HG03520 (cell line): ENCODE measurements around the gene ZNF384.
A peak's percentile ranks its signal among the peaks of the same experiment; 100 is the strongest.
"Not testable (repeated sequence)": the region's sequence is repeated elsewhere in the genome, so short reads cannot be mapped to it uniquely, and the experiment has no call there.

Experiments used
- ATAC-seq: cut with Tn5 transposase; IDR thresholded peaks from one replicate; pipeline ENCODE4 v1.9.1; 2021; ENCODE audit warnings: mild to moderate bottlenecking, moderate library complexity; ENCODE audit not compliant: unreplicated experiment

ZNF384 gene

DNA sequence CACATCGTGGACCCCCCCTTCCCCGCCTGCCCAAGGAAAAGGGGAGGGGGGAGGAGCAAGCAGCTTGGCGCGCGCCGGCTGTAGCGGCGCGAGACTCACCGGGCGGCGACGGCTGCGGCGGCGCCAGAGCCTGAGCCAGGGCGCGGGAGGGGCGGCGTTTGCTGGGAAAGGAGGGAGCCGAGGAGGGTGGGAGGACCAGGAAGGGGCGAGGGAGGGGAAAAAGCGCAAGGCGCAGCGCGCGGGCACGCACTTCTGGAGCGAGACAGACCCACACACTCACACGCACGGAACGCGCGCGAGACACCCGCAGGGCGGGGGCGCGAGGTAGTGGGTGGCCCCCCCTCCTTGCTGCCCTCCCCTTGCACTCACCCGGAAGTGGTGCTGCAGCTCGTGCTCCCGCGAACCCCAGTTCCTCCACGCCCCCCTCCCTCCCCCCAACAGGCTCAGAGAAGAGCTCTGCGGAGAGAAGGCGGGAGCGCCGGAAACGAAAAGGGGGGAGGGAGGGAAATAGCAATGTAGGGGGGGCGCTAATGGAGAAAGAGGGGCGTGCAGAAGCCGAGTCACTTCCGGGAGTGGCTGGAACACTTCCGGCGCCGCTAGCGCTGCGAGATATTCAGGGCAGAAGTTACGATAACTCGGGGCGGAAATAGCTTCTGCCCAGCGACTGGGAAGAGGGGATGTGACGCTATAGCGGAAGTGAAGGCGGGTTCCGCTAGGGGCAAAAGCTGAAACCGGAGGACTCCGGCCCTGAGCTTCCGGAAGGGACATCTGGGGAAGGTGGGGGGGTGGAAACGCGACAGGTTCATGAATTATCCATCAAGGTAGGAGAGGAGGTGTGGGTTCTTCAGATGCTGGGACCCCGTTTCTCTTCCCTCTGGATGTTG is at the start of gene ZNF384:
Gene ZNF384 (minus strand): TSS at position 377 of the 884 bp plus-strand sequence. CDS start 9,855 bp downstream, outside the sequence.
- ATAC-seq: peak; percentile 87

DNA sequence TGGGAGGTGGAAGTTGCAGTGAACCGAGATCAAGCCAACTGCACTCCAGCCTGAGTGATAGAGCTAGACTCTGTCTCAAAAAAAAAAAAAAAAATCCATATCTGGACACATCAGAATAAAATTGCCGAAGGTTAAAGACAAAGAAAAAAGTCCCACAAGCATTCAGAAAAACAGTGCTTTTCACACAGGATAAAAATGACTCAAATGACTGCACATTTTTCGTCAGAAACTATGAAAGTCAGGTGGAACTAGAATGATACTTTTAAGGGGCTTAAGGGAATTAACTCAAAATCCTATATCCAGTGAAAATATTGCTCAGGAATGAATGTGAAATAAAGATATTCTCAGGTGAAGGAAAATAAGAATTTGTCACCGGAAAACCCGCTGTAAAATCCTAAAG is 47.6 kb upstream of the ZNF384 start:
- ATAC-seq: no peak

DNA sequence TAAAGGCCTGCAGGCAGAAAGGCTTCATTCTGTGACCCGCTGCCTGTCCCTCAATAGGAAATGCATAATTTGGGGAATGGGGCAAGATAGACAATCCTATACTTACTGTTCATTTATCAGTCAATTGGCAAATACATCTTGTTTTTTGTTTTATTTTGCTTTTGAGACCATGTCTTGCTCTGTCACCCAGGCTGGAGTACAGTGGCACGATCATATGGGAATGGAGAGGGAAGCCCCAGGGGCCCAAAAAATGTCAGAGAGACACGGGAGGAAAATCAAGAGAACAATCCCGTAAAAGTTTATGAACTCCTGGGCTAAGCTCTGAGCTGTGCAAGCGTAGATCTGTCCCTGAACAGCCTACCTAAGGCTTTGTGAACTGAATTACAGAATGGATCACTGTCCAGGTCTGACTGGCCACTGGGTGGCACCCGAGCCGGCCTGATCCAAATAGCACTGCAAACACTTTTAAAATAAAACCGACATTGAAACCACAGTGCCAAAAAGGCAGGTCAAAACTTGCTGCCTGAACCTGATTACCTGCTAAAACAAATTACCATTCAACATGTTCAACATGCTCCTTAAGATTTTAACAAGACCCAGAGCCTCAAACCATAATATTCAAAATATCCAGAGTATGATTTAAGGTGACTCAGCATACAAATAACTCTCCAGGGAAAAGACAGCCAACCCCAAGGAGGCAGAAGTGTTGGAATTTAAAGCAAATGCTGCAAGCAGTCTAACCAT is 46.4 kb upstream of the ZNF384 start:
- no peak for ATAC-seq

DNA sequence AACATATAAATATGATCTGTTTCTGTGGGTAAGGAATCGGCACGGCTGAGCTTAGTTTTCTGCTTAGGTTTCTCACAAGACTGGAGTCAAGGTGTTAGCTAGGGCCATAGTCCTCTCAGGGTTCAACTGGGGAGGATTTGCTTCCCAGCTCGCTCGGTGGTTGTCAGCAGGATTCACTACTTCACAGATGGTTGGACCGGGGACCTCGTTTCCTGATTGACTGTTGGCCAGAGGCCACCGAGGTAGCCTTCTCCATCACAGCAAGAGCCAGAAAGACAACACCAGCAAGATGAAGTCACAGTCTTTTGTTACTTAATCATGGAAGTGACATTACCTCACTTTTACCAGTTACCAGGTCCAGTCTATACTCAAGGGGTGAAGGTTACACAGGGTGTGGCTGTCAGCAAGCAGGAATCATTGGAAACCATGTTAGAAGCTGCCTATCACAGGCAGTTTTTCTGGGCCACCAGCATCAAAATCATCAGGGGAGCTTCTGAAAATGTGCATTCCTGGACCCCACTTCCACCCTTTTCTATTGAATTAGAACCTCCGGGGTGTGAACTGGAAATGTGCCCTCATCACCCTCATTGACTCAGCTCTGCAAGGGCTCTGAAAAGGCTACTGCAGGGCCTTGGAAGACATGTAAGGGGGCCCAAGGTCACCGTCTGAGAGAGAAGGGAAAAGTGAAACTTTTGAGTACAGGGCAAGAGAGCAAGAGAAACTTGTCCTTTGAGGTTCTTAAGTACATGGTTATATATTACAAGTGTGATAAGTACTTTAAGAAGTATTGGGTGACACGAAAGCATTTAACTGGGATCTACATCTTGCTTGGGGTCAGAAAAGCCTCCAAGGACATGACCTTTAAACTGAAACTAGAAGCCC is 45.6 kb upstream of the ZNF384 start:
- no peak for ATAC-seq

DNA sequence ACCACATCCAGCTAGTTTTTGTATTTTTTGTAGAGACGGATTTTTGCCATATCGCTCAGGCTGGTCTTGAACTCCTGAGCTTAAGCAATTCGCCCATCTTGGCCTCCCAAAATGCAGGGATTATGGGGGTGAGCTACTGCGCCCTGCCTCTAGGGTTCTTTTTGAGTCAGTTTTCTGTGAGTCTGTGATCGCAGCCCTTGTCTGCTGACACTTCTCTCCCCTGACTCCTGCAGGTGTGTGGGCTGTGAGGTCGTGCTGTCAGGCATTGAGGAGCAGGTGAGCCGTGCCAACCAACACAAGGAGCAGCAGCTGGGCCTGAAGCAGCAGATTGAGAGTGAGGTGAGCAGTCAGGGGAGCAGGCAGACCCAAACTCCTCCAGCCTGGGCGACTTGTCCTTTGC is 41.0 kb upstream of the ZNF384 start:
- ATAC-seq: no peak

DNA sequence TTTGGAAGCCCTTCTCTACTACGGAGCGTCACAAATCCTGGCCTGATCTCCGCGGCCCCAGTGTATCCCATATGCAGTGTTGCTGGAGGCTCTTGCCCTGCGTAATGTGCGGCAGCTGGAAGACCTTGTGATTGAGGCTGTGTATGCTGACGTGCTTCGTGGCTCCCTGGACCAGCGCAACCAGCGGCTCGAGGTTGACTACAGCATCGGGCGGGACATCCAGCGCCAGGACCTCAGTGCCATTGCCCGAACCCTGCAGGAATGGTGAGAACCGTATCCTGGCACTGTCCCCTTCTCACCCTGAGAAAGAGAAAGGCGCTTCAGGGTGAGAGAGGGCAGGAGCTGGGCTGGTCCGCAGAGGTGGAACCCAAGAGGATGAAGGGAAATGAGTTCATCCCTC is 40.0 kb upstream of the ZNF384 start:
- ATAC-seq: no peak

DNA sequence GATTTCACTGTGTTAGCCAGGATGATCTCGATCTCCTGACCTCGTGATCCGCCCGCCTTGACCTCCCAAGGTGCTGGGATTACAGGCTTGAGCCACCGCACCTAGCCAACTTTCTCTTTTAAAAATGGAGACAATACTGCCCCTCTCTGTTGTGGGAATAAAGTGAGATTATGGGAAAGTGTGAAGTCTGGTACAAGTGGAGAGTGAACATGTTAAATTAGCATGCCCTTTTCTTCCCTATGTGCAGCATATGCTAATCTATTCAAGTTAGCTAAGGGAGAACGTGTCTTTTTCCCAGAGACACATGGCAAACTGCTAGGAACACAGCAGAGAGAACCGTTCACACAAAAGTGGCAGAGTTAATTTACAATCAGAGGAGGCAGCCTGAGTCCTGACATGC is 36.2 kb upstream of the ZNF384 start:
- ATAC-seq: no peak

DNA sequence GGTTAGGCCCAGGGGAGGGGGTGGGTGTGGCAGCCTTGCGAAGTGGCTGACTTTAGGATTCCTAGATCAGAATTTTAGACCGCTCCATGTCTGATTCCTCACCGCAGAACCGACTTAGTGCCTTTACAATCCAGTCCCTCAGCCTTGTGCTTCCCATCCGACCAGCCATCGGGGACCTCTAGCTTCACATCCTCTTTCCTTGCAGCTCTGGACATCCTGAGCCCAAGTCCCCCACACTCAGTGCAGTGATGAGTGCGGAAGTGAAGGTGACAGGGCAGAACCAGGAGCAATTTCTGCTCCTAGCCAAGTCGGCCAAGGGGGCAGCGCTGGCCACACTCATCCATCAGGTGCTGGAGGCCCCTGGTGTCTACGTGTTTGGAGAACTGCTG is 35.2 kb upstream of the ZNF384 start:
- ATAC-seq: peak; percentile 7

DNA sequence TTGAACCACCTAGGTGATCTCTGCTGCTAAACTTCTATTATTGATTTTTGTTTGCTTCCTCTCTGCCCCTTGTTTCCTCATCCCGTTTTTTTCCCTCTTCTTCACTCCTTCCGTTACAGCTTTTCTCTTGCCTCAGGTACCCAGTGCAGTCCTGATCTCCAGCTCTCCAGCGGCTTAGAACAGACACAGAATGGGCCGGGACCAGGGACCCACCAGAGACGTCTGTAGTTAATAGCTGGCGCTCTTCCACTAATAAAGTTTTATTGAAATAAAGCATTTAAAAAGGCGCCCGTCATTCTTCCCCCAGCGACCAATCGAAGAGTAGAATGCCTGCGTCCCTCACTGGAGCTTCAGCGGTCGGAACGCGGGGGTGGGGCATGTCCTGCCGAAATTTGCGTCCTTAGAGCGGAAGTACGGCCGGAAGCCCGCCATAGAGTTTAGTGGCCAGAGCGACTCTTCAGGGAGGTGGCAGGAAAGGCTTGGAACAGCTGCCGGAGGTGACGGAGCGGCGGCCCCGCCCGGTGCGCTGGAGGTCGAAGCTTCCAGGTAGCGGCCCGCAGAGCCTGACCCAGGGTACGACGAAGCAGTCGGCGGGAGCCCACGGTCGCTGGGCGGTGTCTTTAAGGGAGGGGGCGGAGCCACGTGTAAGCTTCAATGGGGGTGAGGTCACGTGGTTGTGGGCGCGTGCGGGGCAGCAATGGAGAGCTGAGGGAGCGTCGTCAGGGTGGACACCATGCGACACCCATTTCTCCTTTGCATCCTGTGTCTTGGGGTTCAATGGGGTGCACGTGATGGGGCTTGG is 34.6 kb upstream of the ZNF384 start, which contains the start of gene COPS7A:
Gene COPS7A (plus strand): TSS at position 440 of the 802 bp plus-strand sequence. CDS start 611 bp downstream, outside the sequence.
- ATAC-seq: peak; percentile 92

DNA sequence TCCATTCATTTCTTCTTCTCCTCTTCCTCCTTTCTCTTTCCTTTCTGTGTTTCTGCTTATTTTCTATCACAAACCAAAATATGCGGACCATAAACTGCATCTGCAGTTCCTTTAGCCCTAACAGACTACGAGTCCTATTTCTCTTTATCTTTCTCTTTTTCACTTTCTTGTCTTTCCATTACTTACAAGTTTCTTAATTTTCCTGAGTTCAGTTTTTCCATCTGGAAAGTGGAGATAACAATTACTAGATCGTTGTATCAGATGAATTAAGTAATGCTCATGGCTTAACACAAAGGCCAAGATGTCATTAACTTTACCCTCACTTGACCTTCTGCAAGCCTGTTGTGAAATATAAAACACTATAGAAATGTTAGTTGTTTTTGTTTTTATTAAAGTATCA is 33.7 kb upstream of the ZNF384 start:
- no peak for ATAC-seq

DNA sequence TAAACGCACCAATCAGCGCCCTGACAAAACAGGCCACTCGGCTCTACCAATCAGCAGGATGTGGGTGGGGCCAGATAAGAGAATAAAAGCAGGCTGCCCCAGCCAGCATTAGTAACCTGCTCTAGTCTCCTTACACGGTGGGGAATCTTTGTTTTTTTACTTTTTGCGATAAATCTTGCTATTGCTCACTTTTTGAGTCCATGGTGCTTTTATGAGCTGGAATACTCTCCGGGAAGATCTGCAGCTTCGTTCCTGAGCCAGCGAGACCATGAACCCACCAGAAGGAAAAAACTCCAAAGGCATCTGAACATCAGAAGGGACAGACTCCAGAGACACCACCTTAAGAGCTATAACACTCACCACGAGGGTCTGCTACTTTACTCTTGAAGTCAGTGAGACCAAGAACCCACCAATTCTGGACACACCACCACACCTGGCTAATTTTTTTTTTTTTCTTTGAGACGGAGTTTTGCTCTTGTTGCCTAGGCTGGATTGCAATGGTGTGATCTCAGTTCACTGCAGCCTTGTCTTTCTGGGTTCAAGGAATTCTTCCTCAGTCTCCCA is 27.8 kb upstream of the ZNF384 start:
- no peak for ATAC-seq

DNA sequence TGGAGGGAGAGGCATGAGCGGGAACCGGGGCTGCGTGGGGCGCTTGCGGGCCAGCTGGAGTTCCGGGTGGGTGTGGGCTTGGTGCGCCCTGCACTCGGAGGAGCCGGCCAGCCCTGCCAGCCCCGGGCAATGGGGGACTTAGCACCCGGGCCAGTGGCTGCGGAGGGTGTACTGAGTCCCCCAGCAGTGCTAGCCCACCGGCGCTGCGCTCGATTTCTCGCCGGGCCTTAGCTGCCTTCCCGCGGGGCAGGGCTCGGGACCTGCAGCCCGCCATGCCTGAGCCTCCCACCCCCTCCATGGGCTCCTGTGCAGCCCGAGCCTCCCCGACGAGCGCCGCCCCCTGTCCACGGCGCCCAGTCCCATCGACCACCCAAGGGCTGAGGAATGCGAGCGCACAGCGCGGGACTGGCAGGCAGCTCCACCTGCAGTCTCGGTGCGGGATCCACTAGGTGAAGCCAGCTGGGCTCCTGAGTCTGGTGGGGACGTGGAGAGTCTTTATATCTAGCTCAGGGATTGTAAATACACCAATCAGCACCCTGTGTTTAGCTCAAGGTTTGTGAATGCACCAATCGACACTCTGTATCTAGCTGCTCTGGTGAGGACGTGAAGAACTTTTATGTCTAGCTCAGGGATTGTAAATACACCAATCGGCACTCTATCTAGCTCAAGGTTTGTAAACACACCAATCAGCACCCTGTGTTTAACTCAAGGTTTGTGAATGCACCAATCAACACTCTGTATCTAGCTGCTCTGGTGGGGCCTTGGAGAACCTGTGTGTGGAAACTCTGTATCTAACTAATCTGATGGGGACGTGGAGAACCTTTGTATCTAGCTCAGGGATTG is 27.1 kb upstream of the ZNF384 start:
- not testable (repeated sequence) for ATAC-seq

DNA sequence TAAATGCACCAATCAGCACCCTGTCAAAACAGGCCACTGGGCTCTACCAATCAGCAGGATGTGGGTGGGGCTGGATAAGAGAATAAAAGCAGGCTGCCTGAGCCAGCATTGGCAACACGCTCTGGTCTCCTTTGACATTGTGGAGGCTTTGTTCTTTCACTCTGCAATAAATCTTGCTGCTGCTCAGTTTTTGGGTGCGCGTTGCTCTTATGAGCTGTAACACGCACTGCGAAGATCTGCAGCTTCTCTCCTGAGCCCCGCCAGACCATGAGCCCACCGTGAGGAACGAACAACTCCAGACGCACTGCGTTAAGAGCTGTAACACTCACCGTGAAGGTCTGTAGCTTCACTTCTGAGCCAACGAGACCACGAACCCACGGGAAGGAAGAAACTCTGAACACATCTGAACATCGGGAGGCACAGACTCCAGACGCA is 19.8 kb upstream of the ZNF384 start:
- ATAC-seq: no peak

DNA sequence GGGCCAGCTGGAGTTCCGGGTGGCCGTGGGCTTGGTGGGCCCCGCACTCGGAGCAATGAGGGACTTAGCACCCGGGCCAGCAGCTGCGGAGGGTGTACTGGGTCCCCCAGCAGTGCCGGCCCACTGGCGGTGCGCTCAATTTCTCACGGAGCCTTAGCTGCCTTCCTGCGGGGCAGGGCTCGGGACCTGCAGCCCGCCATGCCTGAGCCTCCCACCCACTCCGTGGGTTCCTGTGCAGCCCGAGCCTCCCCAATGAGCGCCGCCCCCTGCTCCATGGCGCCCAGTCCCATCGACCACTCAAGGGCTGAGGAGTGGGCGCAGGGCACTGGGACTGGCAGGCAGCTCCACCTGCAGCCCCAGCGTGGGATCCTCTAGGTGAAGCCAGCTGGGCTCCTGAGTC is 19.2 kb upstream of the ZNF384 start:
- not testable (repeated sequence) for ATAC-seq

DNA sequence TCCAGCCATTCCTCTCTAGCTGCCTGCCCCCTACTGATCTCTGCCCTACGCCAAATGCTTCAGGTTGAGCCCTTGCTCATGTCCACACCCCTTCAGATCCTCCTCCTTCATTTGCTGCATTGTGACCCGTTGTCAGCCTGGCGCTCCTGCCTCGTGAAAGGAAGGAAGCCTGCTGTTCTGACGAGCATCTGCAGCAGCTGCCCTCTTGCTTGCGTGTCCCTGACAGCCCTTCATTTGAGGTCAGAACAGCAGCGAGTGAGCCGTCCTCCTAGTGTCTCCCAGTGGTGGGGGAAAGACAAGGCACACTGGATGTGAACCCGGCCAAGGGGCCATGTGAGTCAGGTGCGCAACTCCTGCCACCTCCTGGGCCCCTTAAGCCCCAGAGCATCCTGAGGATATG is 14.5 kb upstream of the ZNF384 start:
- no peak for ATAC-seq

DNA sequence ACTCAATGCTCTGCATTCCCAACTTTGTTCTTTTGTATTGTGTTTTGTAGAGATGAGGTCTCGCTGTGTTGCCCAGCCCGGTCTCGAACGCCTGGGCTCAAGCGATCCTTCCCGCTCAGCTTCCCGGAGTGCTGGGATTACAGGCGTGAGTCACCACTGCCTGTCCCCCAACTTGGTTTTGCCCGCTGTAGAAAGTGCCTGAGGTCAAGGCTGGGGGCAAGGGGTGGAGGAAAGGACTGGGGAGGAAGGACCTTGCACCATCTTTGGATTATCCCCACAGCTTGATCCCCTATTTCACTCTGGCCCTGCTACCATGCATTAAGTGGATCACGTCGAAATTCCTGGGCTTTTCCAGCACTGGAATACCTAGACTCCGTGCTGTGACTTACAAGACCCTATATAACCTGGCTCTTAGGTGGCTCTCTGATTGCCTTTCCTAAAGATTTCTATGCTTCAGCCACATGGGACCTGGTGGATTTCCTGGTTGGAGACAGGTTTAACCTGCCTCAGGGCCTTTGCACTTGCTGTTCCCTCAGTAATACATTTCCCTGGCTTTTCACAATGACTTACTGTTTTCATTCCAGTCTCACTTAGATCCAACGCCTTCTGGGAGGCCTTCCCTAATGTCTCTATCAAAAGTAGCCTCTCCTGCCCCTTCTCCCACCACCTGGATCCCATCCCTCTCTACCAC is 12.0 kb upstream of the ZNF384 start:
- no peak for ATAC-seq

DNA sequence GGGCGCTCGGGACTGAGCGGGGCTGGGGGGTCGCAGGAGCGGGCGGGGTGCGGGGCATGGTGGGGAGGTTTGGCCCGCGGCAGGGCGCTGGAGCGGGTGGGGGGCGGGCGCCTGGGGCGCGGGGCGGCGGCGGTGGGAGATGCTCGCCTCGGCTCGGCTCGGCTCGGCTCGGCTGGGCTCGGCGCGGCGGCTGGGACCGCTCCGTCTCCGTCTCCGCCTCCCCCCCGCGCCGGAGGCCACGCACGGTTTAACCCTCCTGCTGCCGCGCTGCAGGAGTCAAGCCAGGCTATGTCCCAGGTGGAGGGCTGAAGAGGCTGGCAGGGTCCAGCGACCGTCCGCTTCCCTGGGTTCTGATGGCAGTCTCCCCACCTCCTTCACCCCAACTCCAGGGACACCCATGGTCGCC is 11.5 kb upstream of the ZNF384 start, which contains the start of gene PIANP:
Gene PIANP (minus strand): TSS at position 170 of the 406 bp plus-strand sequence. CDS start 2,754 bp downstream, outside the sequence.
- ATAC-seq: no peak

DNA sequence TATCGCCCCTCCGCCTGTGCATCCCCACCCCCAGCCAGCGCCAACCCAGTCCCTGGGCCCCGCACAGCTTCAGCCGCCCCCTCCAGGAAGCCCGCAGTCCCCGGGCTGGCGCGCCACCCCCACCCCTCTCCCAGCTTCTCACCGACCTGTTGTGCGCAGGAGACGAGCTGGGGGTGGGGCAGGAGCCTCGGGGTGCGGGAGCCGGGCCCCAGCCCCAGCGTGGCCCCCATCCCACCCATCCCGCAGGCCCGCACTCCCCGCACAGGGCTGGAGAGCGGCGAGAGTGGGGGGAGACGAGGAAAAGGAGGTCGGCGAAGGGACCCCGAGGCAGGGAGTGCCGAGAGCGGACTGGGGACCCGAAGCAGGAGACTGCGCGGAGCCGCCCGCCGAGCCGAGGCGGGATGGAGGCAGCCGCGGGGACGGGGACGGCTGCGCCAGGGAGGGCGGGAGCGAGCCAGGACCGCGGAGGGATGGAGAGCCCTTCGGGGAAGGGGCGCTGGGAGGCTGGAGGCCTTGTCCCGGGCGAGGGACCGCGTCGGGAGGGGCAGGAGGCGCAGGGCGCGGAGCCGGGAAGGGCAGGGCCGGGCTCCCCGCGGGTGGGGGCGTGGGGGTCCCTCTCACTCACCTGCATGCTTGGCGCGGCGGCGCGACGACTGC is 10.9 kb upstream of the ZNF384 start:
- no peak for ATAC-seq
